LoVo (cell line): ENCODE measurements around the gene TRAF7.
A peak's percentile ranks its signal among the peaks of the same experiment; 100 is the strongest.

Experiments used
- DNase-seq: peaks from one replicate; pipeline ENCODE4 v3.0.0-alpha.2; 2016; ENCODE audit warnings: low spot score

Gene TRAF7

GRCh38 chr16:2223942-2224486 lies 68.4 kb downstream of the TRAF7 start:
- DNase-seq, result peak; percentile 32

GRCh38 chr16:2226245-2226793 lies 70.7 kb downstream of the TRAF7 start:
- DNase-seq, result peak; percentile 39

- no peak for DNase-seq
These were observed 71.3 kb downstream of the TRAF7 start for GRCh38 chr16:2226918-2227317.
